GM11168 (cell line): ENCODE measurements around the gene RNF130.
"Not testable (repeated sequence)": the region's sequence is repeated elsewhere in the genome, so short reads cannot be mapped to it uniquely, and the experiment has no call there.

ENCODE experiments used
- in situ Hi-C: fragments of 300-500 bp; cut with MboI; formaldehyde crosslinking; loops from one replicate; pipeline ENCODE4 v1.12.0; 2022; ENCODE audit warnings: low sequenced_read_pairs; ENCODE audit not compliant: unreplicated experiment

RNF130 gene

GRCh38 chr5:180026734-180027458 lies 44.7 kb downstream of the RNF130 start:
- in situ Hi-C loops = no loop called here

DNA sequence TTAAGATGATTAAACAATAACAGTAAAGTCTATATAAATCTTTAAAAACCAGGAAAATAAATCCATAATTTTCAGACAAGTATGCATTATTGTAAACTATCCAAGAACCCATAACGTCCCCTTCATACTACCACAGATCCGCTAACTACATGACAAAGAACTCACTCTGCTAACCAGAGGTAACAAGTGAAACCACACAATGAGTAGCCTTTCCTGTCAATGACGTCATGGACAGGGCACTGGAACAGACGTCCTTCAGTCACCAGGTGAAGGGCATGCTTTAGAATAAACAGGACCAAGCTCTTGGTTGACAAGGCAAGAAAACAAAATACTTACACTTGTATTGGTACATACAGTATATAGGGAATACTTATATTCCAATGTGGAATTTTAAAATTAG lies 45.2 kb downstream of the RNF130 start:
- in situ Hi-C loops = no loop called here

DNA sequence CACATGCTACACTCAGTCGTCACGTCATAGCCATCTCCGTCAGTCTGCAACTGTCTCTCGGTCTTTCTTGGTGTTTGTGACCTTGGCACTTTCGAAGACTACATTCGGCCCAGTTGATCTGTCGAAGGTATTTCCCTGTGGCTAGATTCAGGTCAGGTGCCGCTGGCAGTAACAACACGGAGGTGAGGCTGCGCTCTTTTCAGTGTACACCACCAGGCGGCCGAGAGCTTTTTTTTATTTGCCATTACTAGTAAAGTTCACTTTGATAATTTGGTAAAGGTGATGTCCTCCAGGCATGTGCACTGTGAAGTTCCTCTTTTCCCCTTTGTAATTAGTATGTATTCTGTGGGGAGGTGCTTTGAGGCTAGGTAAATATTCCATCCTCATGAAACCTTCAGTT lies 49.7 kb downstream of the RNF130 start:
- in situ Hi-C loops = no loop called here

DNA sequence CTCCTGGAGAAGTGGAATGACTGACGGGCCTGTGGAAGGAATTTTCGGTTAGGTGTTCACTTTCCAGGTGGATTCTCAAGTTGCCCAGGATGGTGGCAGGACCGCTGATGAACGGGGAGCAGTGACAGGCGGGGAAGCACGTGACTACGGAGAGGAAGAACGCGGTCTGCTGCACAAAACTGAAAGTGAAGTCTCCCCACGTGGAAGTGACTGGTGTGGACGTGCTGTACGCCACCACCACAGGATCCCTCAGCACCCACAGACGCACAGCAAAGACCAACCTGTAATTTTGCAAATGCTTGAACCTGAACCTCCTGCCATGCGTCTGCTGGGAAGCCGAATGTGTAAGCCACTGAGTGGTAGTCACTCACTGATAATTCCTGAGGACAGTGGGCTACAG lies 51.4 kb downstream of the RNF130 start:
- in situ Hi-C loops = no loop called here

DNA sequence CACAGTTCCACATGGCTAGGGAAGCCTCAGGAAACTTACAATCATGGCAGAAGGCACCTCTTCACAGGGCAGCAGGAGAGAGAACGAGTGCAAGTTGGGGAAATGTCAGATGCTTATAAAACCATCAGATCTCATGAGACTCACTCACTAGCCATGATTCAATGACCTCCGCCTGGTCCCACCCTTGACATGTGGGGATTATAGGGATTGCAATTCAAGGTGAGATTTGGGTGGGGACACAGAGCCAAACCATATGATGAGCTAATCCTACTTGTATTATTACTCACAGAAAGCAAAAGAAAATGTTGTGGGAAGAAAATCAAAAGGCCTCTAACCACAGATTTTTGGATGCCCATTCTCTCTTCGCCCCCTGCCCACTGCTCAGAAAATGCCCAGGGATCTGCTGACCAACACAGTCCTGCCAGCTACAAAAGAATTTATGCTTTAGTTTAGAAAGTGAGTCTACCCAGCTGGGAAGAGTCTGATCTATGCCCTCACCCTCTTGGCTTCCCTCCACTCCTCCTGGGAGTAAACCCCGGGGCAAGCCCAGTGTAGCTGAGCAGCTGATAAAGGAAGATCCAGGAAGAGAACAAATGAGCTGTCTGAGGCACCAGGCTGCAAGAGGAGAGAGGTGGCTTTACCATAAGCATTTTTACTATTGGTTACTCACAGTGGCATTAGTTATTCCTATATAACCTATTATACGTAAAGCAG lies 53.1 kb downstream of the RNF130 start:
- in situ Hi-C loops = no loop called here

GRCh38 chr5:180015523-180015922 lies 56.0 kb downstream of the RNF130 start:
- in situ Hi-C loops = not testable (repeated sequence)

DNA sequence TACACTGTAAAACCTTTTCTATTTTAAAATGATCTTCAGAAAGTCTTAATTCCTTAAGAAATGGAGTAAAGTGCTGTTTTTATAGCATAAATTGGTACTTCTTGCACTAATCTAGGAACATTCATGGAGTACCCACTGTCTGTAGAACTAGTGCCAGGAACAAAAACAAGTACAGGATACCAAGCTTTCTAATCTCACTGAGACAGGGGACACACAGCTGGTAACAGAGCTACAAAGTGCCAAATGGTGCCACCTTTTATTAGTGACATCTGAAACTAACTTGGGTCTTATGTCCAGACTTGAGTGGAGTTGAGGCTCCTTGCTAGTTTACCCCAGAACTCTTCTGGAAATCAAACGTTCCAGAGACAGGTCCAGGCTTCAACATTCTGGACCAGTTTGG lies 57.9 kb downstream of the RNF130 start:
- in situ Hi-C loops = no loop called here

DNA sequence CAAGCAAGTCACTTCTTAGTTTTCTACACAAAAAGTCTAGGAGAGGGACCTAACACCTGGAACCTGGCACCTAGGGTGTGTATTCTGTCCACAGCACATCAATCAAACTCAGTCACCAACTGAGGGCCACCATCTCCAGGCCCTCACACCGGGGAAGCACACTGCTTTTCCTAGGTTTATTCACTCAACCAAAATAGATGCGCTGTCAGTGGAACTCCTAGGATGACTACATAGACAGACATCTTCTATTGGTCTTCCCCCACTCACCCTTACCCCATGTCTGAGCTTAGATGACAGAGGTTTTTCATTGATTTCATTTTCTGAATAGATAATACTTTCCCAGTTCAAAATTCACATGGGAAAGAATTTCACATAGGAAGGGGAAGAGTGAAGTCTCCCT lies 59.2 kb downstream of the RNF130 start:
- in situ Hi-C loops = no loop called here

- in situ Hi-C loops = no loop called here
Observed at GRCh38 chr5:180010636-180011035, 60.9 kb downstream of the RNF130 start.

DNA sequence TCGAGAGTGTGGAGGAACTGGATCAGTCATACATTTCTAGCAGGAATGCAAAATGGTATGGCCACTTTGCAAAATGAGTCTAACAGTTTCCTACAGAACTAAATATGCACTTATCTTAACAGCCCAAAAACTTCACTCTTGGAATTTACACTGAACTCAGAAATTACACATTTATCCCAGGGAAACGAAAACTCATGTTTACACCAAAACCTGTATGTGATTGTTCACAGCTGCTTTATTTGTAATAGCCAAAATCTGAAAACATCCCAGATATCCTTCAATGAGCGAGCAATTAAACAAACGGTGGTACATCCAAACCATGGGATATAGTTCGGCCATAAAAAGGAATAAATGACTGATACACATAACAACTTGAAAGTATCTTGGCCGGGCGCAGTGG lies 62.0 kb downstream of the RNF130 start:
- in situ Hi-C loops = no loop called here

DNA sequence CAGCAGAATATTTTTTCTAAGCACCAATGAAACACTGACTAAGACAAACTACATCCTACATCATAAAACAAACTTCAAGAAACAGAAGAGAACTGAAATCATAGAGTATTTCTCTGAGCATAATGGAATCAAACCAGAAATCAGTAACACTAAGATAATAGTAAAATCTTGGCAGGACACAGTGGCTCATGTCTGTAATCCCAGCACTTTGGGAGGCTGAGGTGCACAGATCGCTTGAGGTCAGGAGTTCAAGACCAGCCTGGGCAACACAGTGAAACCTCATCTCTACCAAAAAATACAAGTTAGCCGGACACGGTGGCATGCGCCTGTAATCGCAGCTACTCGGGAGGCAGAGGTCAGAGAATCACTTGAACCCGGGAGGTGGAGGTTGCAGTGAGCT lies 63.1 kb downstream of the RNF130 start:
- in situ Hi-C loops = no loop called here

GRCh38 chr5:180007582-180007981 lies 64.0 kb downstream of the RNF130 start:
- in situ Hi-C loops = no loop called here

- in situ Hi-C loops = no loop called here
Observed at GRCh38 chr5:180006141-180006540, 65.4 kb downstream of the RNF130 start.

DNA sequence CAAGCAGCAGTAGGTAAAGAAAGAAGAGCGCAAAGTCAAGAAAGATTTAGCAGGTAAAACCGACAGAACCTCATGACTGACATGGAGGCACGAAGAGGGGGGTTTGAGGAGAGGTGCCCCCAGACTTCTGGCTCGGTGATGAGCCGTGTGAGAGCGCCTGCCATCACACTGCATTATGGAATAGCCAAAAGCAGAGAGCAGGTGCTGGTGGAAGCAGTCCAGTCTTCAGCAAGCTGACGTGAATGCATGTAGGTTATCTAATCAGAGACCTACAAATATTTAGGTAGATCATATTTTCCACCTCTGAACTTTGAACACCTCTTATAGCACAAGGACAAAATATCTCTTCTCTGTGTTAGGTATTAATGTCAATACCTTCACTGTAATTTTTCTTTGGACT lies 68.4 kb downstream of the RNF130 start:
- in situ Hi-C loops = no loop called here

DNA sequence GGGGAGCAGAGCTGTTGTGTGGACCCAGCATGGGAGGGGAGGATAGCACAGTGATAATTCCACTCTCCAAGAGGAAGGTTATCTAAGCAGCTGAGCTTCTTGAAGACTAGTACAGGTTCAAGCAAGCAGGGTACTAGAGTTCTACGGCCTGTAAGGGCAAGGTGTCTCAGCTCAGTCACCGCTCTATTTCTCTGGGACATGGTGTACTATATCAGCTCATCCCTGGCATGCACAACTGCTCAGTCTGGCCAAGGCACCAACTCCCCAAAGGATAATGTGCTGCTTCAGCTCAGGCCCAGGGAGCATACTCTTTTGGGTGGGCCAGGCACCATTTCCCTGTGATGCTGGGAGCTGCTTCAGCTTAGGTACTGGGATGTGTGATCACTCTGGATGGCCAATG lies 69.8 kb downstream of the RNF130 start:
- in situ Hi-C loops = no loop called here

DNA sequence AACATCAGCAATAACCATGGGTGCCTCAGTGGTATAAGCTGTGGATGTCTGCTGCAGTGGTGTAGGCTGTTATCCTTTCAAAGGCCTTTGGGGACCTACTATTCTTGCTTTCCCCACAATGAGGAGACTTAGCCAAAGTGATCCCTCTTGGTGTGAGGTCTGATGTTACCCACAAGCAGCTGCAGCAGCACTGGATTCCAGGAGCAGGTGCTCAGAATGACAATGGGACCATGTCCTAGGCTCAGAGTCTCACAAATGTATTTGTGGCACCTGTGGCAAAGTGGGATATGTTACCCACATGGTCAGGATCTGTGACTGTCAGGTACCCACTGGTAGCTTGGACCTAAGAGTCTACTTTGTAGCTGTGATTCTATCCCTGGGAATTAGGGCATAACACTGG lies 70.4 kb downstream of the RNF130 start:
- in situ Hi-C loops = no loop called here

DNA sequence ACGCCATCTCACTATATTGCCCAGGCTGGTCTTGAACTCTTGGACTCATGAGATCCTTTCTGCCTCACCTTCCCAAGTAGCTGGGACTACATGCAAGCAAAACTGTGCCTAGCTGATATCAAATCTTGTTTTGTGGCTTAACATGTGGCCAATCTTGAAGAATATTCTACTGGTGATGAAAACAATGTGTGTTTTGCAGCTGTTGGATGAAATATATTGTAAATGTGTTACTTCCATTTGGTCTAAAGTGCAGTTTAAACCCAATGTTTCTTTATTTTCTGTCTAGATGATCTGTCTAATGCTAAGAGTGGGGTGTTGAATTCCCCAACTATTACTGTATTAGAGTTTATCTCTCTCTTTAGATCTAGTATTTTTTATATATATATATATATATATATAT lies 73.1 kb downstream of the RNF130 start:
- in situ Hi-C loops = no loop called here

- in situ Hi-C loops = no loop called here
Observed at GRCh38 chr5:179994583-179995323, 76.8 kb downstream of the RNF130 start.

- in situ Hi-C loops = not testable (repeated sequence)
Observed at GRCh38 chr5:179992855-179993254, 78.7 kb downstream of the RNF130 start.

- in situ Hi-C loops = no loop called here
Observed at GRCh38 chr5:179991106-179991505, 80.5 kb downstream of the RNF130 start.

DNA sequence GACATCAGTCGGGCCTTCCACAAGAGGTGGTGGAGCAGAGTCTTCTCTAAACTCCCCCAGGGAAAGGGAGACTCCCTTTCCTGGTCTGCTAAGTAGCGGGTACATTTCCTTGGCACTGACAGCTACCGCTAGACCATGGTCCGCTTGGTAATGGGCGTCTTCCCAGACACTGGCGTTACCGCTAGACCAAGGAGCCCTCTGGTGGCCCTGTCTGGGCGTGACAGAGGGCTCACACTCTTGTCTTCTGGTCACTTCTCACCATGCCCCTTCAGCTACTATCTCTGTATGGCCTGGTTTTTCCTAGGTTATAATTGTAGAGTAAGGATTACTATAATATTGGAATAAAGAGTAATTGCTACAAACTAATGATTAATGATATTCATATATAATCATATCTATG lies 81.0 kb downstream of the RNF130 start:
- in situ Hi-C loops = not testable (repeated sequence)
